H1 (cell line): Measurements from ENCODE around the gene TCF7L1. TPM values are rescaled to one million over a fixed set of nuclear protein-coding genes. Genes with fewer than 3 reads are reported as not detected.

Experiments used
- EZH2 ChIP-seq: fragments of 200-600 bp; sonication (generic); IDR thresholded peaks from 2 replicates; pipeline ENCODE4 v1.7.1; 2012; ENCODE audit warnings: low read depth, mild to moderate bottlenecking, moderate library complexity, low read length, inconsistent platforms; ENCODE audit not compliant: severe bottlenecking
- JUN ChIP-seq: IDR thresholded peaks from 2 replicates; pipeline ENCODE4 v1.6.1; 2011; ENCODE audit warnings: low read depth, mild to moderate bottlenecking, improper control_type of control experiment, low read length
- MAX ChIP-seq: IDR thresholded peaks from 2 replicates; pipeline ENCODE4 v1.6.1; 2012; ENCODE audit warnings: inconsistent platforms
- POU5F1 ChIP-seq: IDR thresholded peaks from 2 replicates; pipeline ENCODE4 v1.6.1; 2011; ENCODE audit warnings: low read depth, mild to moderate bottlenecking, low read length, moderate library complexity
- RAD21 ChIP-seq, 2 experiments: IDR thresholded peaks in 1 of 2; conservative IDR thresholded peaks in 1 of 2; 2 replicates each; pipeline ENCODE4 v1.6.1; 2011; ENCODE audit warnings: low read depth in 2 of 2, low read length in 2 of 2, improper control_type of control experiment in 1 of 2, inconsistent platforms in 1 of 2, mild to moderate bottlenecking in 1 of 2, moderate library complexity in 1 of 2
- SP1 ChIP-seq: IDR thresholded peaks from 2 replicates; pipeline ENCODE4 v1.6.1; 2011; ENCODE audit warnings: low read depth, low read length
- polyA plus RNA-seq, 7 experiments: library from polyadenylated mRNA; depleted of rRNA in 3 of 7; stranded (reverse) in 5 of 7; unstranded in 2 of 7; fragments of >200 nt in 5 of 7; fragments of 200-250 nt in 2 of 7; gene quantifications; 1 replicate in 5 of 7; 2 replicates in 1 of 7; 4 replicates in 1 of 7; pipeline versions ENCODE4 v1.2.1 to v1.2.3, GENCODE V29; 2011 to 2013; ENCODE audit warnings: missing spikeins in 2 of 7, mixed read lengths in 2 of 7
- total RNA-seq: library from RNA; stranded (reverse); fragmentation: NEBNext Ultra II Directional; extraction: Animal tissue kit (Norgen Biotek cat#: 25700); gene quantifications from 2 replicates; pipeline ENCODE4 v1.2.1, GENCODE V29; 2021

Gene TCF7L1
- total and polyA plus RNA-seq, 2 of the 8 experiments (the other 6 are each of a cell fraction or from before 2014, with no cell fraction given): 27.5 to 108 TPM

DNA sequence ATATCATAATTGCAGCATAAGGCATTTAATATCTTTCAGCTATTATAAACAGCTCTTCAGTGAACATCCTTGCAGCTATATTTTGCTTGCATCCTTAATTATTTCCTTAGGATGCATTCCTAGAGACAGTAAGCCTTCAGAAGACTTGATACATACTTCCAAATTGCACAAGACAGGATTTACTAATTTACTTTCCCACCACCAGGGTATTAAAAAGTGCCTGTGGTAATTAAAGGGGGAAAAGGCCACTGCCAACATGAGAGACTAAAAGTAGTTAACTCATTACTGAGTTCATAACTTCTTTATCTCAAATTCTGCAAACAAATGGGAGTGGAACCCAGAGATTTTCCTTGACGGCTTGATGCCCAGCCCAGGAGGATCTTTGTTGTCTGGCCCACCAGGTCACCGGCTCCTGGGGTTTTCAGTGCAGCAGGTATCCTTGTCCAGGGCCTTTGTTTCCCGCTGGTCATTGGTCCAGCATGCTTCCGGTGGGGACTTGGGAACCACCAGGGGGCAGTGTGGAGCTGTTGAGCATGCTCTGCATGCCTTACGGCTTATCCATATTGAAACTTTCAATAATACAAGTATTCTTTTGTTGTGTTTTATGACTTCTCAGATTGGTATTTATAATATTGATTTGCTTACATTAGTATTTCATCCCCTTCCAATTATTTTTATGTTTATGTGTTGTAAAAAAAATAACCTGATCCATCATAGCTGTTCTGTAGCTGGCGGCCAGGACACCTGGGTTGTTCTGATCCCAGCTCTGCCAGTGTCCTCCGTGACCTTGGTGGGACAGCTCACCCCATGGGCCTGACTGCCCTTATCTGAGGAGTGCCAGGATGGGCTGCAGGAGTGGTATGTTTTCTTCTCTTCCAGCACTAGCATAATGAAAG lies 133.2 kb downstream of the TCF7L1 start (continued):
- TF ChIP-seq POU5F1: no peak
- TF ChIP-seq JUN: no peak
- TF ChIP-seq MAX: peak; percentile 82
- peak; percentile 53; the same call in 1 of the 2 replicates for TF ChIP-seq SP1
- TF ChIP-seq EZH2: no peak
- peak; percentile 62 to 76 for TF ChIP-seq RAD21 (IDR thresholded peaks at IDR 0.05 in 1 of 2, conservative IDR thresholded peaks at IDR 0.05 in 1 of 2; ENCODE audit: low read depth in 2 of 2, low read length in 2 of 2)
